Natural killer cell (primary cell): ENCODE results near the gene KLHL34. TPM values are rescaled to one million over a fixed set of nuclear protein-coding genes. Genes with fewer than 3 reads are reported as not detected.

Source experiments
- ATAC-seq, 3 donors: fragments of 150-1000 bp in 2 of 3; fragments of 200-7000 bp in 1 of 3; cut with Tn5 transposase; 1 replicate in 1 of 3; 2 replicates in 2 of 3; pipeline ENCODE4 v1.10.0; 2021; ENCODE audit warnings: mild to moderate bottlenecking in 2 of 3, moderate library complexity in 2 of 3
- DNase-seq, 2 donors: peaks; one replicate each; pipeline versions ENCODE4 v3.0.0 to v3.0.0-alpha.2; 2013 to 2021; ENCODE audit warnings: mixed read lengths in 1 of 2
- H3K27ac ChIP-seq: one replicate; pipeline ENCODE4 v1.5.1; 2013; ENCODE audit warnings: mild to moderate bottlenecking, low read length
- H3K27me3 ChIP-seq: one replicate; pipeline ENCODE4 v1.6.1; 2013; ENCODE audit warnings: low read length; ENCODE audit not compliant: control insufficient read depth, insufficient read depth
- H3K36me3 ChIP-seq: one replicate; pipeline ENCODE4 v1.6.1; 2013; ENCODE audit warnings: low read length; ENCODE audit not compliant: control insufficient read depth, insufficient read depth
- H3K4me1 ChIP-seq: one replicate; pipeline ENCODE4 v1.6.1; 2013; ENCODE audit warnings: low read length; ENCODE audit not compliant: control insufficient read depth, insufficient read depth
- H3K4me3 ChIP-seq: one replicate; pipeline ENCODE4 v1.5.1; 2013; ENCODE audit warnings: low read length
- H3K9me3 ChIP-seq: one replicate; pipeline ENCODE4 v1.6.1; 2013; ENCODE audit warnings: low read length; ENCODE audit not compliant: control insufficient read depth, insufficient read depth
- H3K27ac Mint-ChIP-seq, 2 donors: one replicate each; pipeline ENCODE4 v1.8.0; 2022; ENCODE audit warnings: mild to moderate bottlenecking in 2 of 2, mixed read lengths in 2 of 2, moderate library complexity in 1 of 2
- H3K27me3 Mint-ChIP-seq, 2 donors: one replicate each; pipeline ENCODE4 v1.8.0; 2022; ENCODE audit warnings: low read depth in 2 of 2, mixed read lengths in 2 of 2
- H3K36me3 Mint-ChIP-seq: one replicate; pipeline ENCODE4 v1.8.0; 2022; ENCODE audit warnings: mixed read lengths
- H3K4me1 Mint-ChIP-seq, 2 donors: one replicate each; pipeline ENCODE4 v1.8.0; 2022; ENCODE audit warnings: mixed read lengths in 2 of 2
- H3K4me3 Mint-ChIP-seq: one replicate; pipeline ENCODE4 v1.8.0; 2022; ENCODE audit warnings: mild to moderate bottlenecking, moderate library complexity, mixed read lengths
- H3K9me3 Mint-ChIP-seq, 2 donors: one replicate each; pipeline ENCODE4 v1.8.0; 2022; ENCODE audit warnings: mixed read lengths in 2 of 2
- WGBS: methylation state at CpG from one replicate; pipeline ENCODE4 v1.1.7; 2013; ENCODE audit warnings: missing lambda C conversion rate; ENCODE audit not compliant: insufficient coverage; 5-methylcytosine and 5-hydroxymethylcytosine counted together
- intact Hi-C: fragments of 100-400 bp; cut with micrococcal nuclease; formaldehyde crosslinking; loops from one replicate; pipeline ENCODE4 v1.14.2; 2022
- total RNA-seq, 4 donors: library from RNA; stranded (reverse); fragments of 120-200 nt in 1 of 4; gene quantifications; one replicate each; pipeline versions ENCODE4 v1.2.3 to v1.2.4, GENCODE V29; 2013 to 2022
- TF ChIP-seq, protein P1 (sequence below): fragments of 200-600 bp; IDR thresholded peaks from one replicate; pipeline ENCODE4 v1.8.0; 2022; ENCODE audit warnings: antibody characterized with exemption

The KLHL34 gene
- total RNA-seq, 3 donors from 2014 or later (not counting 1 experiment from before 2014, with no cell fraction given), result not detected

- Mint-ChIP-seq H3K9me3 (no peaks in the 10 kb centered on the region), H3K27me3 (peaks cover 11 to 16% of the 10 kb centered on the region in 2 donors), H3K4me3 (no peak overlapping the region), H3K4me1 (no peaks in the 10 kb centered on the region), H3K36me3 (no peaks in the 10 kb centered on the region), H3K27ac (no peak overlapping the region)
- intact Hi-C loops, result no loop called here
- no peak overlapping the region for H3K4me3 ChIP-seq
- ATAC-seq (no peak), DNase-seq (peak in 1 of 2 donors; percentile 39)
- no peaks in the 10 kb centered on the region for H3K36me3 ChIP-seq
- peaks cover 4% of the 10 kb centered on the region for H3K4me1 ChIP-seq
- peaks cover 4% of the 10 kb centered on the region for H3K27me3 ChIP-seq
- 34% methylated on average over 57 of the region's 57 CpGs for WGBS
- TF ChIP-seq, protein P1, sequence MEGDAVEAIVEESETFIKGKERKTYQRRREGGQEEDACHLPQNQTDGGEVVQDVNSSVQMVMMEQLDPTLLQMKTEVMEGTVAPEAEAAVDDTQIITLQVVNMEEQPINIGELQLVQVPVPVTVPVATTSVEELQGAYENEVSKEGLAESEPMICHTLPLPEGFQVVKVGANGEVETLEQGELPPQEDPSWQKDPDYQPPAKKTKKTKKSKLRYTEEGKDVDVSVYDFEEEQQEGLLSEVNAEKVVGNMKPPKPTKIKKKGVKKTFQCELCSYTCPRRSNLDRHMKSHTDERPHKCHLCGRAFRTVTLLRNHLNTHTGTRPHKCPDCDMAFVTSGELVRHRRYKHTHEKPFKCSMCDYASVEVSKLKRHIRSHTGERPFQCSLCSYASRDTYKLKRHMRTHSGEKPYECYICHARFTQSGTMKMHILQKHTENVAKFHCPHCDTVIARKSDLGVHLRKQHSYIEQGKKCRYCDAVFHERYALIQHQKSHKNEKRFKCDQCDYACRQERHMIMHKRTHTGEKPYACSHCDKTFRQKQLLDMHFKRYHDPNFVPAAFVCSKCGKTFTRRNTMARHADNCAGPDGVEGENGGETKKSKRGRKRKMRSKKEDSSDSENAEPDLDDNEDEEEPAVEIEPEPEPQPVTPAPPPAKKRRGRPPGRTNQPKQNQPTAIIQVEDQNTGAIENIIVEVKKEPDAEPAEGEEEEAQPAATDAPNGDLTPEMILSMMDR, result no peak
- no peaks in the 10 kb centered on the region for H3K9me3 ChIP-seq
- H3K27ac ChIP-seq, result no peak overlapping the region
These were observed 595 bp downstream of the KLHL34 start for GRCh38 chrX:21657318-21658151.

- DNase-seq (no peak), ATAC-seq (no peak)
- Histone ChIP-seq H3K27ac (no peak overlapping the region), H3K27me3 (peaks cover 4% of the 10 kb centered on the region), H3K36me3 (no peaks in the 10 kb centered on the region), H3K4me1 (peaks cover 4% of the 10 kb centered on the region), H3K4me3 (no peak overlapping the region), H3K9me3 (no peaks in the 10 kb centered on the region)
- TF ChIP-seq, protein P1, result no peak
- no peak overlapping the region for H3K27ac Mint-ChIP-seq
- WGBS, result 41% methylated on average over 60 of the region's 61 CpGs
- intact Hi-C loops, result no loop called here
- H3K27me3 Mint-ChIP-seq, result peaks cover 3 to 11% of the 10 kb centered on the region in 2 donors
- no peaks in the 10 kb centered on the region for H3K9me3 Mint-ChIP-seq
- H3K4me3 Mint-ChIP-seq, result no peak overlapping the region
- H3K4me1 Mint-ChIP-seq, result no peaks in the 10 kb centered on the region
- no peaks in the 10 kb centered on the region for H3K36me3 Mint-ChIP-seq
These were observed 1.4 kb downstream of the KLHL34 start for GRCh38 chrX:21656587-21657317.

DNA sequence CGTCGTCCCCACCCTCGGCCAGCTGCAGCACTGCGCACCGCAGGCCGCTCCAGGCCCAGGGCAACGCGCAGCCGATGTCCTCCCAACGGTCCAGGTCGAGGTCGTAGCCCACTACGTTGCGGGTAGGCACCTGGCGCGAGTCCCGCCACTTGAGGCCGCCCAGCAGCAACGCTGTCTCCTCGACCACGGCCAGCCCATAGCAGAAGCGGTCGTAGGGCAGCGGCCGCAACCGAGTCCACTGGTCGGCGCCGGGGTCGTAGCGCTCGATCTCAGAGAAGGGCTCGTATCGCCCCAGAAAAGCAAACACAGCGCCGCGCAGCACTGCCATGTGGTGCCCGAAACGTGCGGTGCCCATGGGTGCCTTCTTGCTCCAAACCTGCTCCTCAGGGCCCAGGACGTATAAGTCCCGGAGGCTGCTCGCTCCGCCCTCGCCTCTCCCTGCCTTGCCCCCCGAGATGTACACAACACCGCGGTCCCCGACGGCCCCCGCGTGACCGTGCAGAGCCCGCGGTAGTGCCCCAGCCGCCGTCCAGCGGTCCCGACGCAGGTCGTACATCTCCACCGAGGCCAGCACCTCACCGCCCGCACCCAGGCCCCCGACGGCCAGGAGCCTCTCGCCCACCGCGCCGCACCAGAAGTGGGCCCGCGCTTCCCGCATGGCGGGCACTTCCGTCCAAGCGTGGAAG is 2.1 kb downstream of the KLHL34 start:
- no peak overlapping the region for H3K4me3 Mint-ChIP-seq
- ATAC-seq (no peak), DNase-seq (peak in 1 of 2 donors; percentile 1)
- TF ChIP-seq, protein P1, result no peak
- H3K27me3 Mint-ChIP-seq, result peaks cover 0 to 10% of the 10 kb centered on the region in 2 donors
- Histone ChIP-seq H3K27ac (no peak overlapping the region), H3K27me3 (peaks cover 4% of the 10 kb centered on the region), H3K9me3 (no peaks in the 10 kb centered on the region), H3K4me3 (no peak overlapping the region), H3K4me1 (peaks cover 4% of the 10 kb centered on the region), H3K36me3 (no peaks in the 10 kb centered on the region)
- H3K36me3 Mint-ChIP-seq, result no peaks in the 10 kb centered on the region
- H3K4me1 Mint-ChIP-seq, result no peaks in the 10 kb centered on the region
- WGBS, result 21% methylated on average over 76 of the region's 76 CpGs
- H3K9me3 Mint-ChIP-seq, result no peaks in the 10 kb centered on the region
- H3K27ac Mint-ChIP-seq, result no peak overlapping the region
- intact Hi-C loops, result no loop called here
